ENCODE measurements around the gene ADGRF5.

ADGRF5 gene

DNA sequence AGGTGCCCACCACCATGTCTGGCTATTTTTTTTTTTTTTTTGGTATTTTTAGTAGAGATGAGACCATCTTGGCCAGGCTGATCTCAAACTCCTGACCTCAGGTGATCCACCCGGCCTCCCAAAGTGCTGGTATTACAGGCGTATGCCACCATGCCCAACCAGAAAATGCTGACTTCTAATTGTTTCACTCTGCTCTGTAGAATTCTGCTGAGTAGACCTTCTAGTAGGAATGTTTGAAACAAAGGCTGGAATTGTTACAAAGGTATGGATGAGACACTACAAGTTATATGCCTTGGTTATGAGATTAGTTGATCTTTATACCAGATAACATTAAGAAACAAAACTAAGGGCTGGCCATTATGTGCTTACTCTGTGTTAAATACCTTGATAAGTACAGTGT, 83.7 kb downstream of the ADGRF5 start:
- TF ChIP-seq GATA2 (IDR thresholded peaks at IDR 0.05; ENCODE audit: low read depth, low read length) (no peak), GATA3 (IDR thresholded peaks at IDR 0.05; ENCODE audit: low read depth, low read length) (no peak)

DNA sequence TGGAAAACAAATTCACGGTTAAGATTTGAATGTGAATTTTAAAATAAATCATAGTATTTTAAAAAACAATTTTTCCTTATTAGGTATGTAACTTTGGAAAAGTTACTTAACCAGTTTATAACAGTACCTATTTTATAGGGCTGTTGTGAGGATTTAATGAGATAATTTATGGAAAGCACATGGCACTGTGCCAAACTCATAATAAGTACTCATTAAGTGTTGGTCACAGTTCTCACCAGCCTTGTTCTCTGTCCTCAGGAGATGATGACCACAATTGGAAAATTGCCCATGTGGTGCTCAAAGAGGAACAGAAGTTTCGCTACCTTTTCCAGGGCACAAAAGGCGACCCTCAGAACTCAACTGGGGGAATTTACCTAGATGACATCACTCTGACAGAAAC, 88.9 kb downstream of the ADGRF5 start:
- TF ChIP-seq GATA3 (IDR thresholded peaks at IDR 0.05; ENCODE audit: low read depth, low read length) (no peak), GATA2 (IDR thresholded peaks at IDR 0.05; ENCODE audit: low read depth, low read length) (no peak)

DNA sequence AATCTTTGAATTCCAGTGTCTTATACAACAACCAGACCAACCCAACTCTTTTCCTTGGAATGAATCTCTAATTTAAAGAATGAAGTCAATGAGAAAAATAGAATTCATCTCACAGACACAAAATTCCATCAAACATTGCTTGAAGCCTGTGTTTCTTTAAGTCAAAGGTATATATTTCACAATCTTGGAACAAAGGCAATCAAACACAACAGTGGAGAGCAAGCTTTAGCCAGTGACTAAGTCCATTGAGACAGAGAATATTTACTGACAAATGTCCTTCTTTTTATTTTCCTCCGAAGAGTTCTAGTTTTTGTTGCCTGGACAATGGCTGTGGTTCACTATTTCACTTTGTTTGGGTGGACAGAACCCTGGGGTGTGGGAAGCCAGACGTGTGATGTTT, 92.8 kb downstream of the ADGRF5 start:
- TF ChIP-seq GATA3 (IDR thresholded peaks at IDR 0.05; ENCODE audit: low read depth, low read length): no peak
- TF ChIP-seq GATA2 (IDR thresholded peaks at IDR 0.05; ENCODE audit: low read depth, low read length): no peak

DNA sequence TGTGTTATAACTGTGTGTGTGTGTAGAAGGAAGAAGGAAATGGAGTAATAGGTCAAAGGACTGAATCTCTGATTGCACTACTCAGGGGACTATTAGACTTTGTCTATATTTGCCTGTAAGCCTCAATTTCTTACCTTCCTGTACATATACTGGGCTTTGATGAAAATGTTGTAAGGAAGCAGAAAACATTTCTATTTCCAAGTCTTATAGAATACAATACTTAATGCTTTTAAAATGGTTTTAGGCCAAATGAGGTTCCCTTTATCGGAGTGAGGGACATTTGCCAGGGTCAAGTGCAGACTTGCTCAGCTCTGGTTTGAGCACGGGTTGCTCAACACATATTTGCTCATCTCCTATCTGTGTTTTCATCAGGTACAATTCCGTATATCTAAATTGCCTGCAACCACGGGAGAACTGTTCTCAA, 100.3 kb downstream of the ADGRF5 start:
- TF ChIP-seq GATA3 (IDR thresholded peaks at IDR 0.05; ENCODE audit: low read depth, low read length) (no peak), GATA2 (IDR thresholded peaks at IDR 0.05; ENCODE audit: low read depth, low read length) (no peak)

DNA sequence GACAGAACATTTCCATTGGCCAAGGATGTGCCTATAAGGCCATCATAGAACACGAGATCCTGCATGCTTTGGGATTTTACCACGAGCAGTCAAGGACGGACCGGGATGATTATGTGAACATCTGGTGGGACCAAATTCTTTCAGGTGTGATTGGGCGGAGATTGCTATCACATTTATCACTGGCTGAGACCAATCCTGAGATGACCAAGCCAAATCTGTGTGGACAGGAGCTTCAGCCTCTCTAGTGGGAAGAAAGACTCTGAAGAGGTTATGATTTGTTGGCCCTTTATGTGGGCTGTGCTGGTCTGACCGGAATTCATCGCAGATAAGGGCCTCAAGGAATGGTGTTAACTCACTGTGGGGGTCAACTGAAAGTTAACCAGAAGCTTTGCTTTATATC, 102.2 kb downstream of the ADGRF5 start:
- no peak for TF ChIP-seq GATA2 (IDR thresholded peaks at IDR 0.05; ENCODE audit: low read depth, low read length)
- TF ChIP-seq GATA3 (IDR thresholded peaks at IDR 0.05; ENCODE audit: low read depth, low read length): no peak

DNA sequence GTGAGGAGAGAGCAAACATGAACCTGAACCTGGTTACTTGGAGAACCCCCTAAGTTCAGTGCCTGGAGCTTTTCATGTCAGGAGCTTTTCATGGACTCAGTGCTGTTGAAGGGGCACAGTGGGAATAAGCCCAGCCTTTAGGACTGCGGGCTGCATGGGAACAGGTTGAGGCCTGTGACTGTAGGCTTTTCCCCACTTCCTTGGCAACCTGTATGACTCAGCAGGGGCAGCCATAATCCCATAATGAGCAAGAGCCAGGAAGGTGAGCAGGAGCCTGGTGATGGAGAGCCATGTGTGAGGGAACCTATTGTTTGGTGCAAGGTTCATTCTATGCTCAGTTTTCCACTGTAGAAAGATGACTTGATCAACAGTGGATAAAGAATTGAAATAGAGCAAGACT, 105.1 kb downstream of the ADGRF5 start:
- TF ChIP-seq GATA2 (IDR thresholded peaks at IDR 0.05; ENCODE audit: low read depth, low read length): no peak
- no peak for TF ChIP-seq GATA3 (IDR thresholded peaks at IDR 0.05; ENCODE audit: low read depth, low read length)

DNA sequence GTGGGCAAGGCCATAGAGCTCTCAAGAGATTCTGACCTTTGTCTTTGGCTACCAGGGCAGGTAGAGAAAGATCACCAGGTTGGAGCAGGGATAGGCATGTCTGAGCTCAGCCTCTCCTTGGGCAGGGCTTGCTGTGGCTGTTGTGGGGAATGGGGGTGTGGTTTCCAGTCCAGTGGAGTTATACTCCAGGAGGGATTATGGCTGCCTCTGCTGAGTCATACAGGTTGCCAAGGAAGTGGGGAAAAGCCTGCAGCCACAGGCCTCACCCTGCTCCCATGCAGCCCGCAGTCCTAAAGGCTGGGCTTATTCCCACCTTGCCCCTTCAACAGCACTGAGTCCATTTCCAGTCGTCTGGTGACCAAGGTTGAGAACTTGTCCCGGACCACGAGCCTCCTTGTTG, 106.6 kb downstream of the ADGRF5 start:
- TF ChIP-seq GATA2 (IDR thresholded peaks at IDR 0.05; ENCODE audit: low read depth, low read length): no peak
- no peak for TF ChIP-seq GATA3 (IDR thresholded peaks at IDR 0.05; ENCODE audit: low read depth, low read length)

DNA sequence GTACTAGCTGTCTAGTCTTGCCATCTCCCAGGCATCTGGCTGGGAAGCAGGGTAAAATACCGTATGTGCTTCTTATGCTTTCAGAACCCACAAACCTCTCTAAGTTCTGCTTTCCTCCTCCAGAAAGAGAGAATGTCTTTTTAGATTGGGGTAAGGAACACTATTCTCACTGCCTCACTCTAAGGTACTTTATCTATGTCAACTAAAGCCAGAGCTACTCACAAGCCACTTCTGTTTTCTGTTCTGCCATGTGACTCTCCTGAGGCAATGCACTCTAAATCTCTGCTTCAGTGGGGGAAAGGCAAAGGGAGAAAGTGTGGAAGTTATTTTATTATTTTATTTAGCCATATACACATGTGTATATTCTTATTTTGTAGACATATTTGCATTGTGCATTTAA, 112.9 kb downstream of the ADGRF5 start:
- TF ChIP-seq GATA3 (IDR thresholded peaks at IDR 0.05; ENCODE audit: low read depth, low read length) (no peak), GATA2 (IDR thresholded peaks at IDR 0.05; ENCODE audit: low read depth, low read length) (no peak)

Data from SH-SY5Y (cell line).